OCI-LY1 (cell line): ENCODE data around the gene ARHGDIA.

Experiments used
- EZH2 ChIP-seq: fragments of 200-600 bp; sonication (generic), shearing (Covaris generic); IDR thresholded peaks from 2 replicates; pipeline ENCODE4 v1.8.0; 2017; ENCODE audit warnings: borderline replicate concordance, mixed run types, mild to moderate bottlenecking, antibody characterized with exemption, low read length, moderate library complexity, mixed read lengths
- TF ChIP-seq, protein P1 (sequence below): fragments of 200-600 bp; sonication (generic), shearing (Covaris generic); IDR thresholded peaks from 2 replicates; pipeline ENCODE4 v1.5.1; 2017; ENCODE audit warnings: mild to moderate bottlenecking, antibody characterized with exemption, low read length, moderate library complexity, mixed read lengths

DNA sequence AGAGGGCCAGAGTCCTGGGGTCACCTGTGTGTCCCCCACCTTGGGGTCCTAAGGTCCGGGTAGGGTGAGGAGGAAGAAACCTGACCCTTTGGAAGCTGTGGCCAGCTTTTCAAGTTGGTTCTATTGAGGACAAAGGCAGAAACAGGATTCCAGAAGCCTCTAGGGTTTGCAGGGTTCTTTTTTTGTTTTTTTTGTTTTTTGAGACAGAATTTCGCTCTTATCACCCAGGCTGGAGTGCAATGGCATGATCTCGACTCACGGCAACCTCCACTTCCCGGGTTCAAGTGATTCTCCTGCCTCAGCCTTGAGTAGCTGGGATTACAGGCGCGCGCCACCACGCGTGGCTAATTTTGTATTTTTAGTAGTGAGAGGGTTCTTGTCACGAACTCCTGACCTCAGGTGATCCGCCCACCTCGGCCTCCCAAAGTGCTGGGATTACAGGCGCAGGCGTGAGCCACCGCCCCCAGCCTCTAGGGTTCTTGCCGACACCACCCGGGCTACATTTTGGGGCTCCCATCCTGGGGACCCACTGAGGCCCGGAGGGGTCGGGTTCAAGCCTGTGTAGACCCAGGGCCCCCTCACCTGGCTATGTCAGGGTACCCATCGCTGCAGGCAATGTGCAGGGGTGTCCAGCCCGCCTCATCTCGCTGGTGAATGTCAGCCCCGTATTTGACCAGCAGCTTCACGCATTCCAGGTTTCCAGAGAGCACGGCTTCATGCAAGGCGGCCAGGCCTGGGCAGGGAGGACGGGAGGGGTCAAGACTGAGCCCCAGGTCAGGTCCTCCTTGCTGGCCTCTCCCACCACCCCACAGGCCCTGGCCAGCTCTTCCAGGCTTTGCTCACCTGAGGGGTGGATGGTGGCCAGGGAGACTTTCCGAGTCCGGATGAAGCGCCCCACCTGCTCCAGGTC is 37.0 kb downstream of the ARHGDIA start:
- TF ChIP-seq, protein P1, sequence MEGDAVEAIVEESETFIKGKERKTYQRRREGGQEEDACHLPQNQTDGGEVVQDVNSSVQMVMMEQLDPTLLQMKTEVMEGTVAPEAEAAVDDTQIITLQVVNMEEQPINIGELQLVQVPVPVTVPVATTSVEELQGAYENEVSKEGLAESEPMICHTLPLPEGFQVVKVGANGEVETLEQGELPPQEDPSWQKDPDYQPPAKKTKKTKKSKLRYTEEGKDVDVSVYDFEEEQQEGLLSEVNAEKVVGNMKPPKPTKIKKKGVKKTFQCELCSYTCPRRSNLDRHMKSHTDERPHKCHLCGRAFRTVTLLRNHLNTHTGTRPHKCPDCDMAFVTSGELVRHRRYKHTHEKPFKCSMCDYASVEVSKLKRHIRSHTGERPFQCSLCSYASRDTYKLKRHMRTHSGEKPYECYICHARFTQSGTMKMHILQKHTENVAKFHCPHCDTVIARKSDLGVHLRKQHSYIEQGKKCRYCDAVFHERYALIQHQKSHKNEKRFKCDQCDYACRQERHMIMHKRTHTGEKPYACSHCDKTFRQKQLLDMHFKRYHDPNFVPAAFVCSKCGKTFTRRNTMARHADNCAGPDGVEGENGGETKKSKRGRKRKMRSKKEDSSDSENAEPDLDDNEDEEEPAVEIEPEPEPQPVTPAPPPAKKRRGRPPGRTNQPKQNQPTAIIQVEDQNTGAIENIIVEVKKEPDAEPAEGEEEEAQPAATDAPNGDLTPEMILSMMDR: no peak
- TF ChIP-seq EZH2: no peak
